Measurements from ENCODE around the gene SNX19. TPM values are rescaled to one million over a fixed set of nuclear protein-coding genes. Genes with fewer than 3 reads are reported as not detected.
A peak's percentile ranks its signal among the peaks of the same experiment; 100 is the strongest.

Gene SNX19
- total RNA-seq, 1 donor from 2014 or later: 45.6 TPM

- peaks cover 12% of the 10 kb centered on the region for H3K36me3 ChIP-seq (ENCODE audit: insufficient read depth, low read length)
- peaks cover 27% of the 10 kb centered on the region for H3K4me1 Mint-ChIP-seq (ENCODE audit: low read depth, unreplicated experiment)
- no peak for FAIRE-seq
Measured at GRCh38 chr11:130871616-130872015, 44.7 kb downstream of the SNX19 start.

DNA sequence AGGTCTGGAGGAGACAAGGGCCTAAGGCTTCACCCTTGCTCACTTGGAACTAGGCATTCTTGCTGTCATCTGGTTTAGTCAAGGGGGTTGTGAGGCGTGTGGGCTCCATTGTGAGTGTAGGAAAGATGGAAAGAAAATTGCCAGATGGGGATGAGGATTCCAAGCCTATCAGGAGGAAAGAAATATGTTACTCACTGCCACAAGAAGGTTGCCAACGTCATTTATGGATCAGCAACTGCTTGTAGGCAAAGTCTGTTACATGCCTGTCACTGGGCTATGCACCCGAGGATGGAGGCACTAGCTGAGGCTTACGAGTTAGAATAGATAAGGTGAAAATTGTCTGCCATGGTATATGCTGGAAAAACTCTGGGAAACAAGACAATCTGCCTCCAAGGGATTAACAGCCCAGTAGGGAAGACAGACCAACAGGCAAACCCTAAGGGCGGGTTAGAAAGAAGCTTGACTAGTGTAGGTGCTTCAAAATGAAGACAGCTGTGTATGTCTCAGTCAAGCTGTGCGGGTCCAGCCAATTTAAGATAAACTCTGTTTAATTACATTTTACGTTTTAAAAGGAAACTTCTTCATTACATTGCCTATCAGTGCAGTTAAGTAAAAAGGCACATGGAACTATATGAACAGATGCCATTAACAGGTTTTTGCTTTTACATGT, 47.4 kb downstream of the SNX19 start:
- no peak overlapping the region for H3K9ac ChIP-seq (ENCODE audit: low read length)
- H3K4me2 ChIP-seq (ENCODE audit: low read length): no peak overlapping the region
- no peak for DNase-seq (ENCODE audit: low read depth)
- H3K27ac Mint-ChIP-seq (ENCODE audit: unreplicated experiment): no peak overlapping the region
- peaks cover 19% of the 10 kb centered on the region for H3K4me1 Mint-ChIP-seq (ENCODE audit: low read depth, unreplicated experiment)
- no peaks in the 10 kb centered on the region for H3K9me3 Mint-ChIP-seq (ENCODE audit: unreplicated experiment)
- no peak overlapping the region for H3K4me3 ChIP-seq (ENCODE audit: insufficient read depth, low read depth, low read length)
- no peaks in the 10 kb centered on the region for H3K27me3 ChIP-seq (ENCODE audit: insufficient read depth, low read length)
- FAIRE-seq: no peak
- H3K4me3 Mint-ChIP-seq (ENCODE audit: unreplicated experiment): no peak overlapping the region
- H3K79me2 ChIP-seq (ENCODE audit: insufficient read depth, low read length): no peaks in the 10 kb centered on the region
- H3K27ac ChIP-seq (ENCODE audit: low read depth, low read length): no peak overlapping the region
- H3K36me3 ChIP-seq (ENCODE audit: insufficient read depth, low read length): peaks cover 8% of the 10 kb centered on the region
- peaks cover 29% of the 10 kb centered on the region for H3K4me1 ChIP-seq (ENCODE audit: insufficient read depth, low read length)
- H3K27me3 Mint-ChIP-seq (ENCODE audit: low read depth, unreplicated experiment): no peaks in the 10 kb centered on the region
- no peak overlapping the region for H2AFZ ChIP-seq (ENCODE audit: low read depth, low read length)
- peaks cover 7% of the 10 kb centered on the region for H3K36me3 Mint-ChIP-seq (ENCODE audit: low read depth, unreplicated experiment)
- no peak for TF ChIP-seq EZH2 (IDR thresholded peaks at IDR 0.05; ENCODE audit: insufficient read depth, low read length)
- TF ChIP-seq, protein P1, sequence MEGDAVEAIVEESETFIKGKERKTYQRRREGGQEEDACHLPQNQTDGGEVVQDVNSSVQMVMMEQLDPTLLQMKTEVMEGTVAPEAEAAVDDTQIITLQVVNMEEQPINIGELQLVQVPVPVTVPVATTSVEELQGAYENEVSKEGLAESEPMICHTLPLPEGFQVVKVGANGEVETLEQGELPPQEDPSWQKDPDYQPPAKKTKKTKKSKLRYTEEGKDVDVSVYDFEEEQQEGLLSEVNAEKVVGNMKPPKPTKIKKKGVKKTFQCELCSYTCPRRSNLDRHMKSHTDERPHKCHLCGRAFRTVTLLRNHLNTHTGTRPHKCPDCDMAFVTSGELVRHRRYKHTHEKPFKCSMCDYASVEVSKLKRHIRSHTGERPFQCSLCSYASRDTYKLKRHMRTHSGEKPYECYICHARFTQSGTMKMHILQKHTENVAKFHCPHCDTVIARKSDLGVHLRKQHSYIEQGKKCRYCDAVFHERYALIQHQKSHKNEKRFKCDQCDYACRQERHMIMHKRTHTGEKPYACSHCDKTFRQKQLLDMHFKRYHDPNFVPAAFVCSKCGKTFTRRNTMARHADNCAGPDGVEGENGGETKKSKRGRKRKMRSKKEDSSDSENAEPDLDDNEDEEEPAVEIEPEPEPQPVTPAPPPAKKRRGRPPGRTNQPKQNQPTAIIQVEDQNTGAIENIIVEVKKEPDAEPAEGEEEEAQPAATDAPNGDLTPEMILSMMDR (IDR thresholded peaks at IDR 0.05; ENCODE audit: insufficient read depth, low read depth, low read length): no peak
- H3K9me3 ChIP-seq (ENCODE audit: insufficient read depth, low read depth, low read length): no peaks in the 10 kb centered on the region
- H4K20me1 ChIP-seq (ENCODE audit: insufficient read depth, low read length): no peaks in the 10 kb centered on the region

More at GRCh38 chr11:130871616-130872015, 44.7 kb downstream of the SNX19 start:
- Mint-ChIP-seq H3K4me3 (ENCODE audit: unreplicated experiment) (no peak overlapping the region), H3K9me3 (ENCODE audit: unreplicated experiment) (no peaks in the 10 kb centered on the region), H3K36me3 (ENCODE audit: low read depth, unreplicated experiment) (peaks cover 14% of the 10 kb centered on the region), H3K27ac (ENCODE audit: unreplicated experiment) (no peak overlapping the region), H3K27me3 (ENCODE audit: low read depth, unreplicated experiment) (no peaks in the 10 kb centered on the region)
- no peaks in the 10 kb centered on the region for H4K20me1 ChIP-seq (ENCODE audit: insufficient read depth, low read length)
- peak overlapping the region; percentile 97 for H3K27ac ChIP-seq (ENCODE audit: low read depth, low read length)
- H3K9ac ChIP-seq (ENCODE audit: low read length): peak overlapping the region; percentile 77
- H3K79me2 ChIP-seq (ENCODE audit: insufficient read depth, low read length): no peaks in the 10 kb centered on the region
- no peak overlapping the region for H3K4me3 ChIP-seq (ENCODE audit: insufficient read depth, low read depth, low read length)
- DNase-seq (ENCODE audit: low read depth): no peak
- no peak overlapping the region for H2AFZ ChIP-seq (ENCODE audit: low read depth, low read length)
- TF ChIP-seq, protein P1 (IDR thresholded peaks at IDR 0.05; ENCODE audit: insufficient read depth, low read depth, low read length): no peak
- no peak for TF ChIP-seq EZH2 (IDR thresholded peaks at IDR 0.05; ENCODE audit: insufficient read depth, low read length)
- H3K27me3 ChIP-seq (ENCODE audit: insufficient read depth, low read length): no peaks in the 10 kb centered on the region
- H3K9me3 ChIP-seq (ENCODE audit: insufficient read depth, low read depth, low read length): no peaks in the 10 kb centered on the region
- peaks cover 42% of the 10 kb centered on the region for H3K4me1 ChIP-seq (ENCODE audit: insufficient read depth, low read length)
- peak overlapping the region; percentile 14 for H3K4me2 ChIP-seq (ENCODE audit: low read length)

GRCh38 chr11:130868086-130868710, 48.1 kb downstream of the SNX19 start:
- no peak overlapping the region for H3K4me3 Mint-ChIP-seq (ENCODE audit: unreplicated experiment)
- Histone ChIP-seq H3K27me3 (ENCODE audit: insufficient read depth, low read length) (no peaks in the 10 kb centered on the region), H3K27ac (ENCODE audit: low read depth, low read length) (no peak overlapping the region), H3K4me3 (ENCODE audit: insufficient read depth, low read depth, low read length) (no peak overlapping the region), H3K4me1 (ENCODE audit: insufficient read depth, low read length) (peaks cover 22% of the 10 kb centered on the region), H3K36me3 (ENCODE audit: insufficient read depth, low read length) (peaks cover 4% of the 10 kb centered on the region), H4K20me1 (ENCODE audit: insufficient read depth, low read length) (no peaks in the 10 kb centered on the region), H3K79me2 (ENCODE audit: insufficient read depth, low read length) (no peaks in the 10 kb centered on the region), H3K9me3 (ENCODE audit: insufficient read depth, low read depth, low read length) (no peaks in the 10 kb centered on the region), H3K9ac (ENCODE audit: low read length) (no peak overlapping the region), H3K4me2 (ENCODE audit: low read length) (no peak overlapping the region), H2AFZ (ENCODE audit: low read depth, low read length) (no peak overlapping the region)
- H3K27ac Mint-ChIP-seq (ENCODE audit: unreplicated experiment): no peak overlapping the region
- no peak for FAIRE-seq
- H3K27me3 Mint-ChIP-seq (ENCODE audit: low read depth, unreplicated experiment): no peaks in the 10 kb centered on the region
- no peaks in the 10 kb centered on the region for H3K9me3 Mint-ChIP-seq (ENCODE audit: unreplicated experiment)
- peaks cover 7% of the 10 kb centered on the region for H3K36me3 Mint-ChIP-seq (ENCODE audit: low read depth, unreplicated experiment)
- H3K4me1 Mint-ChIP-seq (ENCODE audit: low read depth, unreplicated experiment): peaks cover 14% of the 10 kb centered on the region
- DNase-seq (ENCODE audit: low read depth): no peak
- no peak for TF ChIP-seq EZH2 (IDR thresholded peaks at IDR 0.05; ENCODE audit: insufficient read depth, low read length)
- TF ChIP-seq, protein P1 (IDR thresholded peaks at IDR 0.05; ENCODE audit: insufficient read depth, low read depth, low read length): no peak

Data from astrocyte (in vitro differentiated cells and primary cell).